AG04449 (cell line): ENCODE data around the gene RASGRP3.

Experiments
- CTCF ChIA-PET: fragments of 350-600 bp; formaldehyde crosslinking; extraction: SDS; loops from one replicate; lab custom pipeline; 2021; ENCODE audit warnings: antibody characterized with exemption; lab: Yijun Ruan, JAX
- POLR2A ChIA-PET: fragments of 400-600, 350-600 bp; formaldehyde crosslinking; extraction: SDS; loops from one replicate; lab custom pipeline; 2020; ENCODE audit warnings: antibody characterized with exemption, inconsistent platforms; lab: Yijun Ruan, JAX
- DNase-seq: peaks from one replicate; pipeline ENCODE4 v3.0.0-alpha.2; 2010; ENCODE audit warnings: low read depth, low spot score
- H3K4me3 ChIP-seq: 2 replicates; pipeline ENCODE4 v1.5.1; 2011; ENCODE audit warnings: low read depth, mild to moderate bottlenecking, control low read depth, low read length
- CTCF ChIP-seq: IDR thresholded peaks from one replicate; pipeline ENCODE4 v1.5.1; 2011; ENCODE audit warnings: mild to moderate bottlenecking, moderate library complexity, low read length, control low read depth, inconsistent platforms; ENCODE audit not compliant: insufficient read depth; ENCODE audit errors: missing control alignments

Gene RASGRP3

GRCh38 chr2:33552758-33553461 is 76.5 kb downstream of the RASGRP3 start:
- ChIA-PET CTCF (interaction anchor here (1.1 kb wide), 3 partner anchors 10 to 77 kb away, joined by 3 read pairs; partner anchors contain the start of gene RASGRP3), POLR2A (no interaction called here)
- DNase-seq, result no peak

DNA sequence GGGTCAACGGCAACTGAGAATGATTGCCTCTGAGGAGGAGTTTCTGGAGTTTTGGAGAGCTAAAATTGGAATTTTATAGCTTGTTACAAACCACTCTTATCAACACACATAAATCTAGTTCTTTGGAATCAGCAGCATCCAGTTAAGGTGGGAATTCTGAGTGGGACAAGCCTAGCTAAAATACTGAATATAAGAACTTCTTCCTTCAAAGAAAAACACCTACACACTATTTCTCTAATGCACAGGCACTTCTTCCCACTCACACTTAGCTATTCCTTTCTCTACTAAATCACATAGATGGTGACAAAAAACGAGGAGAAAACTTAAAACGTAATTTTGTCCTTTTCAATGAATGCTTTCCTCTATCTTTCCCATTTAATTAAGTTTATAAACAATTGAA is 79.2 kb downstream of the RASGRP3 start:
- ChIA-PET POLR2A (no interaction called here), CTCF (interaction anchor here (0.9 to 1.7 kb wide), 3 partner anchors 10 to 27 kb away, joined by 3 to 5 read pairs (median 4); no protein-coding TSS in a partner anchor)
- no peak for DNase-seq
- no peak for TF ChIP-seq CTCF
- H3K4me3 ChIP-seq, result no peak overlapping the region

More at GRCh38 chr2:33552758-33553461, 76.5 kb downstream of the RASGRP3 start:
- H3K4me3 ChIP-seq, result no peak overlapping the region
- no peak for TF ChIP-seq CTCF

DNA sequence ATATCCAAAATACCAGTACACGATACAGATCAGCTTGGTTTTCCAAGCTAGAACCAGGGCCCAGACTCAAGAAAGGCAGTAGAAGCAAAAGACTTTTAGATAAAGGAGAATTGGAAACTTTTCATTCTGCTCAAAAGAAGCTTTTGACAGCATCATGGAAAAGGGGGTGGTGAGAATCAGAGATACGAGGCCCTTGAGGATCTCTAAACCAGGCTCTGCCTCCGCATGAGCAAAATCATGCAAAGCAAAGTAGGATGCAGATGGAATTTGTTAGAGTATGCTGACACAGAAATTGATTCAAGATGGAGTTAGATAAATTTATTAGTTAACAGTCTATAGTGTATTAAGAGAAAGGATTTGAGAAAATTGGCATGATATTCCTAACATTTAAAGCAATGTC is 82.9 kb downstream of the RASGRP3 start:
- DNase-seq, result no peak
- CTCF ChIA-PET, result no interaction called here
- POLR2A ChIA-PET, result no interaction called here
- no peak for TF ChIP-seq CTCF
- H3K4me3 ChIP-seq, result no peak overlapping the region

DNA sequence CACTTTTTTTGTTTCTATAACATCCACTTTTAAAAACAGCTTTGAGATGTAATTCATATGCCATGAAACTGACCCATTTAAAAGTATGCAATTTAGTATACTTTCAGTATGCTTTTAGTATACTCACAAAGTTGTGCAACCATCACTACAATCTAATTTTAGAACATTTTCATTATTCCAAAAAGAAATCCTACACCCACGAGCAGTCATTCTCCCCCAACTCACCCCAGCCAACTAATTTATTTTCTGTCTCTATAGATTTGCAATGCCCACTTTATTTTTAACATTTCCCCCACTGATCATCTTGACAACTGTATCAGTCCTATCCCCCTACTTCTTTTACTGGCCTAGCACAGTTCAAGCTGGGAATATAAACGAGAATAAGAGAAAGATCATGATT is 83.6 kb downstream of the RASGRP3 start:
- DNase-seq, result no peak
- no peak for TF ChIP-seq CTCF
- POLR2A ChIA-PET, result no interaction called here
- CTCF ChIA-PET, result interaction anchor here (0.8 to 1.3 kb wide), 2 partner anchors 11 to 84 kb away, joined by 3 read pairs; partner anchors contain the start of gene RASGRP3
- H3K4me3 ChIP-seq, result no peak overlapping the region

GRCh38 chr2:33561872-33562271 is 85.4 kb downstream of the RASGRP3 start:
- no peak for DNase-seq
- H3K4me3 ChIP-seq, result no peak overlapping the region
- TF ChIP-seq CTCF, result no peak
- CTCF ChIA-PET, result no interaction called here
- POLR2A ChIA-PET, result no interaction called here

DNA sequence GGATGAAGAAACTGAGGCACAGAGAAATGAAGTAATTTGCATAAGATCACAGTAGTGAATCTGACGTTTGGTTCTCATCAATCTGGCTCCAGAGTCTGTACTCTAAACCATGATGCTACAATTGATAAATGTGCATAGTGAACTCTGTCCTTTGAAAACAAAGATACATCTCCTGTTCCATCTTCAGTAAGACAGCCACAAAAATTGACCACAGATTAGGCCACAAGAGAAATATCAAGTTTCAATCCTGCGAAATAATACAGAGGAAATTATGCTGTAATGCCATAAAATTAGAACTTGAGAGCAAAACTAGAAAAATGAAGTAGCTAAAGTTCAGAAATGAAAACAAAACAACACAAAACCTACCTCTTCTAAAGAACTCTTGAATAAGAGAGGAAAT is 94.2 kb downstream of the RASGRP3 start:
- CTCF ChIA-PET, result interaction anchor here (1.0 to 1.3 kb wide), 3 partner anchors 10 to 129 kb away, joined by 3 read pairs; no protein-coding TSS in a partner anchor
- POLR2A ChIA-PET, result no interaction called here
- no peak for TF ChIP-seq CTCF
- no peak overlapping the region for H3K4me3 ChIP-seq
- DNase-seq, result no peak
